A673 (cell line): ENCODE results near the gene SPAG16. TPM values are rescaled to one million over a fixed set of nuclear protein-coding genes. Genes with fewer than 3 reads are reported as not detected.

Experiments used
- BruUV-seq: library from RNA; stranded (reverse); fragments of 400-500 nt; replicated peaks from 2 replicates; lab custom pipeline; 2021; lab: Mats Ljungman, UMichigan
- CTCF ChIA-PET: fragments of 300-600 bp; sonication (Branson Sonifier 250); formaldehyde crosslinking; loops from one replicate; lab custom pipeline; 2022; ENCODE audit warnings: antibody characterized with exemption; lab: Charles Lee
- POLR2A ChIA-PET: fragments of 300-600 bp; sonication (Branson Sonifier 250); formaldehyde crosslinking; loops from one replicate; lab custom pipeline; 2022; ENCODE audit warnings: antibody characterized with exemption; ENCODE audit not compliant: low non-redundant PET; lab: Charles Lee
- DNase-seq: peaks from one replicate; pipeline ENCODE4 v3.0.0-alpha.2; 2015; ENCODE audit warnings: low spot score
- H3K27ac ChIP-seq: fragments of 200-600 bp; sonication (generic); 2 replicates; pipeline ENCODE4 v1.5.1; 2016; ENCODE audit warnings: mixed run types, low read depth, mild to moderate bottlenecking, mixed read lengths, antibody characterized with exemption, low read length; ENCODE audit not compliant: poor library complexity, severe bottlenecking
- H3K27me3 ChIP-seq: fragments of 200-600 bp; sonication (generic); replicated peaks from 2 replicates; pipeline ENCODE4 v1.6.1; 2017; ENCODE audit warnings: mixed run types, low read depth, mild to moderate bottlenecking, mixed read lengths, antibody characterized with exemption, low read length; ENCODE audit not compliant: insufficient read depth, poor library complexity
- H3K36me3 ChIP-seq: fragments of 200-600 bp; sonication (generic); 2 replicates; pipeline ENCODE4 v1.6.1; 2016; ENCODE audit warnings: mixed run types, mild to moderate bottlenecking, mixed read lengths, antibody characterized with exemption, low read length; ENCODE audit not compliant: insufficient read depth, poor library complexity, severe bottlenecking
- H3K4me1 ChIP-seq: fragments of 200-600 bp; sonication (generic); 2 replicates; pipeline ENCODE4 v1.6.1; 2017; ENCODE audit warnings: mixed run types, mild to moderate bottlenecking, mixed read lengths, antibody characterized with exemption, low read length; ENCODE audit not compliant: insufficient read depth, poor library complexity, severe bottlenecking
- H3K4me3 ChIP-seq: fragments of 200-600 bp; sonication (generic); 2 replicates; pipeline ENCODE4 v1.5.1; 2016; ENCODE audit warnings: low read depth, mixed run types, mild to moderate bottlenecking, mixed read lengths, low read length; ENCODE audit not compliant: poor library complexity, severe bottlenecking
- H3K9me3 ChIP-seq: fragments of 200-600 bp; sonication (generic); 2 replicates; pipeline ENCODE4 v1.6.1; 2016; ENCODE audit warnings: mixed run types, low read depth, mild to moderate bottlenecking, mixed read lengths, antibody characterized with exemption, low read length; ENCODE audit not compliant: poor library complexity, severe bottlenecking
- EZH2 ChIP-seq: fragments of 200-600 bp; sonication (generic); IDR thresholded peaks from 2 replicates; pipeline ENCODE4 v1.6.1; 2017; ENCODE audit warnings: borderline replicate concordance, low read depth, mild to moderate bottlenecking, mixed read lengths, antibody characterized with exemption, low read length; ENCODE audit not compliant: poor library complexity, severe bottlenecking
- intact Hi-C: fragments of 100-400 bp; cut with micrococcal nuclease; formaldehyde crosslinking; loops from one replicate; pipeline ENCODE4 v1.10.0; 2022; ENCODE audit not compliant: unreplicated experiment
- total RNA-seq: library from RNA; stranded (reverse); gene quantifications from 2 replicates; pipeline ENCODE4 v1.2.3, GENCODE V29; 2021
- TF ChIP-seq, protein P1 (sequence below): fragments of 300-800, 200-600 bp; sonication (generic); conservative IDR thresholded peaks from 2 replicates; pipeline ENCODE4 v1.5.1; 2017; ENCODE audit warnings: low read depth, mild to moderate bottlenecking, antibody characterized with exemption, low read length, moderate library complexity, mixed read lengths

The SPAG16 gene
- total RNA-seq, 1 experiment from 2014 or later, result 13.1 TPM

DNA sequence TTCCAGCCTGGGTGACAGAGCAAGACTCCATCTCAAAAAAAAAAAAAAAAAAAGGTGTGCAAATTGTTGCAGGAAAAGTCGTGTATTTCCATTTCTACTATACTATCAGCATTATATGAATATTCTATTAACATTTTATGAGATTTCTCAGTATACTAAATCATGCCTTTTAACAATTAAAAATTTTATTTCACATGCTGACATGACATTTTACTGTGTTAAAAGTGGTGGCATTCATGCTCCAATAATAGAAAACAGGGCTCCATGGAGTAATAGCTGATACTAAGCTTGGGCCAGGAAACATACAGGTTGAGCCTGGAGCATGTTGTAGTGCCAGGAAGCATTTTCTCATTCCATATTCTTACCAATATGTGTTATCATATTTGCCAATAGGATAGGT lies 141.4 kb downstream of the SPAG16 start:
- Histone ChIP-seq H3K27me3 (no peaks in the 10 kb centered on the region), H3K4me1 (no peaks in the 10 kb centered on the region), H3K4me3 (no peak overlapping the region), H3K9me3 (peaks cover under 1% of the 10 kb centered on the region), H3K36me3 (no peaks in the 10 kb centered on the region), H3K27ac (no peak overlapping the region)
- intact Hi-C loops, result no loop called here
- POLR2A ChIA-PET, result no interaction called here
- DNase-seq, result no peak
- CTCF ChIA-PET, result no interaction called here
- no peak for TF ChIP-seq EZH2
- TF ChIP-seq, protein P1, sequence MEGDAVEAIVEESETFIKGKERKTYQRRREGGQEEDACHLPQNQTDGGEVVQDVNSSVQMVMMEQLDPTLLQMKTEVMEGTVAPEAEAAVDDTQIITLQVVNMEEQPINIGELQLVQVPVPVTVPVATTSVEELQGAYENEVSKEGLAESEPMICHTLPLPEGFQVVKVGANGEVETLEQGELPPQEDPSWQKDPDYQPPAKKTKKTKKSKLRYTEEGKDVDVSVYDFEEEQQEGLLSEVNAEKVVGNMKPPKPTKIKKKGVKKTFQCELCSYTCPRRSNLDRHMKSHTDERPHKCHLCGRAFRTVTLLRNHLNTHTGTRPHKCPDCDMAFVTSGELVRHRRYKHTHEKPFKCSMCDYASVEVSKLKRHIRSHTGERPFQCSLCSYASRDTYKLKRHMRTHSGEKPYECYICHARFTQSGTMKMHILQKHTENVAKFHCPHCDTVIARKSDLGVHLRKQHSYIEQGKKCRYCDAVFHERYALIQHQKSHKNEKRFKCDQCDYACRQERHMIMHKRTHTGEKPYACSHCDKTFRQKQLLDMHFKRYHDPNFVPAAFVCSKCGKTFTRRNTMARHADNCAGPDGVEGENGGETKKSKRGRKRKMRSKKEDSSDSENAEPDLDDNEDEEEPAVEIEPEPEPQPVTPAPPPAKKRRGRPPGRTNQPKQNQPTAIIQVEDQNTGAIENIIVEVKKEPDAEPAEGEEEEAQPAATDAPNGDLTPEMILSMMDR, result no peak
- no TSS peak for BruUV-seq

DNA sequence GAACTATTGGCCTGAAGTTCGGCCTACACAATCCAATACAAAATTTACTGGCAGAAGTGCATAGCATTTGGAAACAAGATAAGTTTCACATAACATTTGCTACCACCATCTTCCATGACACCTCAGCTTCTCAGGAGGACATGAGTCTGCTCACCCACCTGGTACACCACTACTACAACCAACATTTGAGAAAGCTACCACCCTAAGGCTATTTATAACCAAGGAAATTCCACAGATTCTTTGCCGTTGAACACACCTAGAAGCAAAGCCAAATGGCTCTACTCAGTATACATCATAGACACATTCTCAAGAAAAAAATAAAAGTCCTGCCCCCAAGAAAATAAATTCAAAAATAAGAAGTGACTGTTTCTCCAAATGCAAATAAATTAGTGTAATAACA lies 145.3 kb downstream of the SPAG16 start:
- Histone ChIP-seq H3K4me1 (no peaks in the 10 kb centered on the region), H3K27me3 (no peaks in the 10 kb centered on the region), H3K36me3 (no peaks in the 10 kb centered on the region), H3K27ac (no peak overlapping the region), H3K4me3 (no peak overlapping the region), H3K9me3 (peaks cover 6% of the 10 kb centered on the region)
- CTCF ChIA-PET, result no interaction called here
- TF ChIP-seq EZH2, result no peak
- TF ChIP-seq, protein P1, result no peak
- POLR2A ChIA-PET, result no interaction called here
- BruUV-seq, result no TSS peak
- intact Hi-C loops, result no loop called here
- no peak for DNase-seq

DNA sequence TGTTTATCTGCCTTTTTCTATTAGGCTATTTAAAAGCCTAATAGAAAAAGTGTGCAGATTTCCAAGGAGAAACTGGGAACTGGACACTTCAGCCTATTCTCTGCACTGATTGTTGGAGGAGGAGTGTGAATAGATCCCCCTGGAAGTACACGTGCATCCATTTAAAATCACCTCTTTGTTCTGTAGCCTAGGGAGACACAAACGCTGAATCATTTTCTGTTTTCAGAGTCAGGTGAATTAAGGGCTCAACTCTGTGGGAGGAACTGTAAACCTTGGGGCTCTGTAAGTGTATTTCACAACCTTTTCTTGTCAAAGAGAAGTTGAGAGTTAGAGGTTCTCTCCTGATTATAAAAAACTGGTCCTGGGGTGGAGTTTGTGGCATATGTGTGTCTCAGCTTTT lies 159.7 kb downstream of the SPAG16 start:
- no peaks in the 10 kb centered on the region for H3K27me3 ChIP-seq
- no peaks in the 10 kb centered on the region for H3K36me3 ChIP-seq
- H3K4me1 ChIP-seq, result no peaks in the 10 kb centered on the region
- CTCF ChIA-PET, result no interaction called here
- no peaks in the 10 kb centered on the region for H3K9me3 ChIP-seq
- DNase-seq, result no peak
- TF ChIP-seq, protein P1, result no peak
- no peak for TF ChIP-seq EZH2
- POLR2A ChIA-PET, result no interaction called here
- intact Hi-C loops, result no loop called here
- H3K27ac ChIP-seq, result no peak overlapping the region
- no TSS peak for BruUV-seq
- no peak overlapping the region for H3K4me3 ChIP-seq
